IPS-18c (cell line): ENCODE results near the gene SLC35B2.

Source experiments
- H3K4me3 ChIP-seq: 2 replicates; pipeline ENCODE4 v1.7.0; 2013; ENCODE audit warnings: low read depth, mild to moderate bottlenecking, low read length, moderate library complexity; ENCODE audit not compliant: insufficient read depth
- H3K9me3 ChIP-seq: one replicate; pipeline ENCODE4 v1.6.1; 2013; ENCODE audit warnings: mild to moderate bottlenecking, low read length, moderate library complexity; ENCODE audit not compliant: control insufficient read depth, insufficient read depth

SLC35B2 gene

DNA sequence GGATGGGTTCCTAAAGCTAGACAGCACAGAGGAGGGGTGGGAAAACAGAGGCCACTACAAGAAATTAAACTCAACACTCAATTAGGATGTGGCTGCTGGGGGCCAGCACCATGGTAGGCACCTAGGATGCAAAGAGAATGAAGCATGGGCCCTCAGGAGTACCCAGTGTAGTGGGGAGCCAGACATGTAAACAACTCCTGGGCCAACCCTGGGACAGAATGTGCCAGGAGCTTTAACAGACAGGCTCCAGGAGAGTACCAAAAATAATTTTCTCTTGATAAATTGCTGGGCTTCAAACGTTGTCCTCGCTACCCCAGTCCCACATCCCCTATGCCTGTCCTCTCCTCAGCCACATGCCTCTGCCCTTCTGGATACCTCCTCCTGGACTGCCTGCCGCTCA lies 14.6 kb upstream of the SLC35B2 start:
- H3K9me3 ChIP-seq, result no peaks in the 10 kb centered on the region
- H3K4me3 ChIP-seq, result no peak overlapping the region

DNA sequence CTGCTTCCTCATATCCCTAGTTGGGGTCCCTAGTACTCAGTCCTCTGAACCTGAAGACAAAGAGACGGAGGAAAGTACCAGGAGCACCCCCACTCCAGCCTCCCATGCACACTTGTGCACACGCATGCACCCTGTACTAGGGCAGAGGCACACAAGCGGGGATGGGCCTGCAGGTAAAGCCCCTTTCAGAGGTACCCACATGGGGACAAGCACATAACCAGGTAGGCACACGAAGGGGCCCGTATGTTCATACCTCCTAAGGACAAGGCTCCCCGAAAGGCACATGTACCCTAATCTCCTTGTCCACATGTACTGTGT lies 14.0 kb upstream of the SLC35B2 start:
- no peak overlapping the region for H3K4me3 ChIP-seq
- H3K9me3 ChIP-seq, result no peaks in the 10 kb centered on the region

DNA sequence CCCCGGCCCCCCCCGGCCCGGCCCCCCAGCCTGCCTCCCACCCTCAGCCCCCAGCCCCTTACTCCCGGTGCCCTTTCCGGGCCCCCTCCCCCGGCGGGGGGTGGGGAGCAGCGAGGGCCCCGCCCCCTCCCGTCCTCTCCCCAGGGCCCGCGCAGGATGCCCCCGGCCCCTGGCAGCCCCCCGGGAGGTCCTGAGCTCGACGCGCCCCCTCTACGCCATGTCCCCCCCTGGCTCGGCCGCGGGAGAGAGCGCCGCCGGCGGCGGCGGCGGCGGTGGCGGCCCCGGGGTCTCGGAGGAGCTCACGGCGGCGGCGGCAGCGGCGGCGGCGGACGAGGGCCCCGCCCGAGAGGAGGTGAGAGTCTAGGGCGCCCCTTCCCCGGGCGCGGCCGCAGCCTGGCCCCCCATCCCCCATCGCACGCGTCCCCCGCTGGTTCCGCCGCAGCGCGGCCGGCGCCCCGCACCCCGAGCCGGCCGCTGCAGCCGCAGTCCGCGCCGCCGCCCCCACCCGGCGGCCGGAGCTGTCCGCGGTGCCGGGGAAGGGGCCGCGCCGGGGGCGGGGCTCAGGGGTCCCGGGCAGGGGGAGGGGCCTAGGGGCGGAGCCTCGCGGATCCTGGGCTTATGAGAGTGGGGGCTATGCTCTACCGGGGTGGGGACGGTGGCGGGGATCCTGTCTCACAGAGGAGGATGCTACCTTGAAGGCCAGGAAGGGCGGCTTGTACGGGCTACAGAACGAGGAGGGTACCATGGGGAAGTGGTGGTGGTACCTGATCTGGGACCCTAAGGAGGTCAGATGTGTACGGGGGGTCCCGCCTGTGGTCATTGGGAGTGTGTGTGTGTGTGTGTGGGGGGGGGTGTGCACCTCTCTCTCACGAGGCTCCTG lies 13.4 kb upstream of the SLC35B2 start:
- Histone ChIP-seq H3K9me3 (no peaks in the 10 kb centered on the region), H3K4me3 (peak overlapping the region; percentile 34; the same call in 1 of the 2 replicates)

DNA sequence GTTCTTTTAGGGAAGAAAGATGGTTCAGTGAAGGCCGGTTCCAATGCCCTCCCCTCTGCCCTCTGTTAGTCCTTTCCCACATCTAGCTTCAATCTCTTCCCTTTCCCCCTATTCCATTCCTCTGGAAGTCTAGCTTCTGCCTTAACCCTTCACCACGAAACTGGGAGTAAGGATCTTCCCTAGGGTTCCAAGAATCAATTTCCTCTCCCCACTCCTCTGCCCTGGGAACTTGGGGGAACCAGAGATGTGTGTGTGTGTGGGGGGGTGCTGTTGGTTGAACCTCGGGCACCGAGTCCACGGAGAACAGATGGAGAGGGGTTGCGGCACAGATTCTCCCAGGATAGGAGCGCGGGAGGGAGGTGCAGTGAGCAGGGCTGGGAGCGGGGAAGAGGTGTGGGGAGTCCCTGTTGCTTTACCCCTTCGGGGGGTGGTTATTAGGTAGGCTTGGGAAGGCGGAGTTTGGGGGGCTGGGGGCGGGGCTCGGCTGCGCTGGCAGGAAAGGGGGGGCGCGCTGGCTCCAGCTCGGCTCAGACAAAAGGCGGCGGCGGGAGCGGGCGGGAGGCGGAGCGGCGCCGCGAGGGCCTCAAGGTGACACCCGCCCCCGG lies 12.7 kb upstream of the SLC35B2 start, which contains the start of gene TMEM151B:
TSS of gene TMEM151B (plus strand) at position 530 of the 605 bp plus-strand sequence. CDS start 293 bp downstream, outside the sequence.
- Histone ChIP-seq H3K4me3 (peak within 1 kb of the TSS; percentile 38), H3K9me3 (no peaks in the 10 kb centered on the region)

DNA sequence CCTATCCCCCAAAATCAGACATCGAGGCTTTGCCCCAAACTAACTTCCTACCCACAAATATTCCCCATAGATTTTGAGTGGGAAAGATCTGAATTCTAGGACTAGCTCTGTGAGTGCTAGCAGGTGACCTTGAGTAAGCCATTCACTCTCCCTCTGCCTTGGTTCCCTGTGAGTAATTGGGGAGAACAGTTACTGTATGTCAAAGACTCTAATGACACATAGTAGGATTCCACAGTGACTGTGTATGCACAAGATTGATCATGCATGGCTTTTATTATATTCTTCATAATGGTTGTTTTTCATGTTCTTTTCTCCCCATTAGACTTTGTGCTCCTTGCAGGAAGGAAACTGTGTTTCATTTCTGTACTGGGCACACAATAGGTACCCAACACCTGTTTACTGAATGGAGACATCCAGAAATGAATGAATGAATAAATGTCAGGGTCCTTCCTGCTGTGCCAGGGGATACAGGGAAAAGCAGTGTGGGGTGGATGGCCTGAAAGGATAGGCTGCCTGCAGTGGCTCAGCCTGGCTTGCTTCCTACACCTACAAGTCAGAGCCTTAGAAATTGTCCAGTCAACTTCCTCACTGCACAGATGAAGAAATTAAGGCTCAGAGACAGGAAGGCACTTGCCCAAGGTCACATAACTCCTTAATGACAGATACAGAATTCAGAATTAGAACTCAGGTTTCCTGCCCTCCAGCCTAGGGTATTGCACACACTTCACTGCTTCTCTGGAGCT lies 12.0 kb upstream of the SLC35B2 start:
- Histone ChIP-seq H3K9me3 (no peaks in the 10 kb centered on the region), H3K4me3 (no peak overlapping the region)

DNA sequence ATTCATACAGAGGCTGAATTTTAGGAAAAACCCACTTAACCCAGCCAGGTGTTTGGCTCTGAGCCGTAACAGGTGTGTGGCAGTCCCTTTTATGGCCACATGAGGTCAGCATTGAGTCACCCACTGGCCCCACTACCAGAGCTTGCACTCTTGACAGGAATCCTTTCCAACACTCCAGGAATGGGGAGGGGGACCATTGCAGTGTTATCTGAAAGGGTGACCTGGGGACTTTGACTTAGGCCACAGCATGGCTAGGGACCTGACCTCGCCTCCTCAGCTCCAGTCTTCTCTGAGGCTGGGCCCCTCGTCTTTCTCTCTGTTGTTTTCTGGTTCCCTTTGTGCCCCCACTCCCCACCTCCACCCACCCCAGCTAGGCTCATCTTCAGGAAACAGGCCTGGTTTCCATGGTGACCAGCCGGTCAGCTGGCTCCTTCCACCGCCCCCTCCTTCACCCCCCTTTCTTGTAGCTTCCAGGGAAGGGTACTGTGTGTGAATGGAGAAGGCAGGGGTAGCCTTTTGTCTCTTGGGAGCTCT lies 10.8 kb upstream of the SLC35B2 start:
- Histone ChIP-seq H3K9me3 (no peaks in the 10 kb centered on the region), H3K4me3 (no peak overlapping the region)

DNA sequence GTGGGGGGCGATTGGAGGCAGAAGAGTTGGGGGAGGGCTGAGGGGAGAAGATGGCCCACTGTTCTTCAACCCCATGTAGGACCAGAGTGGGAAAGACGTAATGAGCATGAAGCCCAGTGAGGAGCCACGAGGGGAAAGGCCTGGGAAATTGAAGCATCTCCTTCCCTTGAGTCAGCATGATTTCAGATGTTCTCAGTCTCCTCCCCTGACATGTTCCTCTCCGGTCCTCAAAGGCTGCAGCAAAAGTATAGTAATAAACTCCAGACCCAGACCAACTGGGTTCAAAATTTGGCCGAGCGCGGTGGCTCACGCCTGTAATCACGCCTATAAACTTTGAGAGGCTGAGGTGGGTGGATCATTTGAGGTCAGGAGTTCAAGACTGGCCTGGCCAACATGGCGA lies 9.9 kb upstream of the SLC35B2 start:
- Histone ChIP-seq H3K4me3 (no peak overlapping the region), H3K9me3 (no peaks in the 10 kb centered on the region)

DNA sequence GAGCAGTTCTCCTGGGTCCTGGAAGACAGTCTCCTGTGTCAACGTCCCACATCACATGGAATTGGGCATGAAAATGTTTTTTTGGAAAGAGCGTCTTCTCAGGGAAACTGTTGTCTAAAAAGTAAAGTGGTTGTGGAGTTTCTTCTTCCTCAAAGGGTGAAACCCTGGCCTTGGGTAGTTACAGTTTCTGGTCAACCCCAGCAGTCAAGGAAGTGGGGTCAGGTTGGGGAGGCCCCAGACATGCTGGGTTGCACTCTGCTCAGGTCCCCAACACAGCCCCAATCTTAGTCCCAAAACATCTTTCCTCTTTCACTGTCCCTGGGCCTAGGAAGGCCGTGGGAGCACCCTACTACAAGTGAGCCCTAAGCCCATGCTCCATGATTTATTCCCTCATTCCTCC lies 9.0 kb upstream of the SLC35B2 start:
- H3K4me3 ChIP-seq, result no peak overlapping the region
- no peaks in the 10 kb centered on the region for H3K9me3 ChIP-seq

DNA sequence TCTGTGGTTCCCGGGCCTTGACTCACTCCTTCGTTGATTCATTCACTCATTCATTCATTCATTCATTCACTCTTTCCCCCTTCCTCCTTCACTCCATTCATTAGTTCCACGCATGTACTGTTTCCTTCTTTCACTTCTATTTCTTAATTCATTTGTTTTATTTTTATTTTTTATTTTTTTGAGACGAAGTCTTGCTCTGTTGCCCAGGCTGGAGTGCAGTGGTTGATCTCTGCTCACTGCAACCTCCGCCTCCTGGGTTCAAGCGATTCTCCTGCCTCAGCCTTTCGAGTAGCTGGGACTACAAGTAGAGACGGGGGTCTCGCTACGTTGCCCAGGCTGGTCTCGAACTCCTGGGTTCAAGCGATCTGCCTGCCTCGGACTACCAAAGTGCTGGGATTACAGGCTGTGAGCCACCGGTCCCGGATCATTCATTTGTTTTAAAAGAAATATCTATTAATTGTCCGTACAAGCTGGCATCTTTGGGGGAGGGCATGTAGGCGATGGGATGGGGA lies 8.4 kb upstream of the SLC35B2 start:
- Histone ChIP-seq H3K4me3 (no peak overlapping the region), H3K9me3 (no peaks in the 10 kb centered on the region)

DNA sequence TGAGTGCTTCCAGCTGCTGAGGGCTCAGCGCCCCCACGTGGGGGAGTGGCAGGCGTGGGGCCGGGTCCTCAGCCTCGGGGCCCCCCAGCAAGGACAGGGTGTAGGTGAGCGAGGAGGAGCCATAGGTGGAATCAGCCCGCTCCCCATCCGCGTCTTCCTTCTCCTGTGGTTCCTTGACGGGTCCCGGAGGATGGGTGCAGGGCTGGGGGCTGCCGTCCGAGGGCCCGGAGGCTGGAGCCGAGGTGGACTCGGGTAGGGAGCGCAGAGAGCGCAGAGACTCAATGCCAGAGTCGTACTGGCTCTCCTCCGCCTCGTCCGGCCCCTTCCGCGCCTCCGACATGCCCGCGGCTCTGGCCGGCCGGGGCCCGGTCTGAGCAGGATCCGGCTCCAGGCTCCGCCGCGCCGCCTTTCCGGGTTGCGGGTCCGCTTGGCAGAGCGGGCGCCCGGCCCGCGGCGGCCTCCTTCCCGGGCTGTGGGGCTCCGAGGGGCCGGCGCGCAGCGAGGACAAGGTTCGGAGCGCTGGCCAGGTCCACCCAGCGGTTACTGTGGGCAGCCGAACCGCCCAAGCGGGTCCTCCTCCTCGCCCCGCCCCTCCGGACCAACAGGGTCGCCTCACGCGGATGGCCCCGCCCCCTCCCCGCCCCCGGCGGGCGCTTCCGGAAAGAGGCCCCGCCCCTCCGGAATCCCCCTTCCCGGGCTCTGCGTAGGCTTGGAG lies 7.8 kb upstream of the SLC35B2 start, which contains the start of gene NFKBIE:
TSS of gene NFKBIE (minus strand) at position 545 of the 715 bp plus-strand sequence. CDS start at position 340, 205 bp downstream.
- no peaks in the 10 kb centered on the region for H3K9me3 ChIP-seq
- peak within 1 kb of the TSS; percentile 90 for H3K4me3 ChIP-seq

DNA sequence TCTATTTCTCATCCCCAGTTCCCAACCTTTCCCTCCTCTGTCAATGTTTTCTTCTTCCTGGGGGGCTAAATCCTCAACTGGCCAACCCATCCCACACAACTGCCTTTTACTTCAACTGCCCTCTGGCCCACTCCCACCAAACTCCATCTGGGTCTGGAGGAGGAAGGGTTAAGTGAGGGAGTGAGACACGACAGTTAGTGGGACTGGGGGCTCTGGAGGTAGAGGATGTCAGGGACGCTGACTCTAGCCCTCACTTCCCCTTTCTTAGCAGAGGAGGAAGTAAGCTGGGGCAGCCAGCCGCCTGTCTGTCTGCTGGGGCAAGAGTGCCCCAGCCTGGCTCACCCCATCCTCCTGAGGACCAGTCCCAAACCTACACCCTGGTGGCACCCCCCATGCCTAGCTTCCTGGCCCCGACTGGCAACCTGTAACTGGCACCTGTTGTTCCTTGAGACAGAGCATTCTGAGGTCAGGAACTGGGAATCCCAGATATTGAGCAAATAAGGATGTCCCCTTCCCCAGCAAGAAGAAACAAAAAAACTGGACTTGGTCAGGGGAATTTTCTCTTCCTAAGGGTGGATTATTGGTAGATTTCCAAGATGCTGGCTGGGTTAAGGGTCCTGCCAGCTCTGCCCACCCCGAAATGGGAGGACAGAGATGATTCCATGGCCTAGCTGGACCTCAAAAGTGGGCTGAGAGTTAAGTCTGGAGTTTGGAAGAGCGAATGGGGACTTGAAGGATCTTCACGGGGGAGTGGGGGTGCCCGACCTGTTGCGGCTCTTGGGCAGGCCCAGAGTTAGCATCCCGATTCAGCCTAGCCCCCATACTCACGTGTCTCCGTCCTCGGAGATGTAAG lies 7.1 kb upstream of the SLC35B2 start:
- Histone ChIP-seq H3K9me3 (no peaks in the 10 kb centered on the region), H3K4me3 (peak overlapping the region; percentile 90)

DNA sequence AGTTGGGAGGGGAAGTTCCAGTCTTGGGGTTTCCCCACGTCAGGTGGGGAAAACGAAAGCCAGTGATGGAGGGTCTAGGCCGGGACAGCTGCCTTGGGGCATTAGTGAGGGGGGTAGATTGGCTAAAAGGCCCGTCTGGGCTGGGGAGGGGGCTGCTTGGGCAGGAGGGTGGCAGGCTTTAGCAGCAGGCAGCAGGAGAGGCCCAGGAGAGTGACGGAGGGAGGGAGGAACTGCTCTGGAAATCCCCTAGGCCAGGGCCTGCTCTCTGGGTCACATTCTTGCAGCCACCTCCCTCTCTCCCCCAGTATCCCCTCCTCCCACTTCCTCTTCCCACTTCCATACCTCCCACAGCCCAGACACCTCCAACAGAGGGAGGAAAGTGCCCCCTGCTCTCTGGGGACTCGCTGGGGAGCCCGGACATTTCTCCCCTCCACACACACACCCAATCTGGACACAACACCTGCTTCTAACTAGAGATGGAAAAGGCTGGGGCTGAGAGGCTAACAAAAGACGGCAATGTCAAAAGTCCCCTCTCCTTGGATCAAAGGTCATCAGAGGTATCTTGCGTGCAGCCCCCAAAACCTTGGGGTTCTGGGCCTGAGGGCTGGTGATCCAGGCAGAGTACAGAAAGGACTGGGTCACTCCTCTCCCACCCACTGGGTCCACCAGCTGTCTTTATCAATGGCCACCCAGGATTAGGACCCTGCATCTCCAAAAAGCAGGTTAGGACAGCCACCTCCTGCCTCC lies 6.2 kb upstream of the SLC35B2 start:
- peak overlapping the region; percentile 90 for H3K4me3 ChIP-seq

DNA sequence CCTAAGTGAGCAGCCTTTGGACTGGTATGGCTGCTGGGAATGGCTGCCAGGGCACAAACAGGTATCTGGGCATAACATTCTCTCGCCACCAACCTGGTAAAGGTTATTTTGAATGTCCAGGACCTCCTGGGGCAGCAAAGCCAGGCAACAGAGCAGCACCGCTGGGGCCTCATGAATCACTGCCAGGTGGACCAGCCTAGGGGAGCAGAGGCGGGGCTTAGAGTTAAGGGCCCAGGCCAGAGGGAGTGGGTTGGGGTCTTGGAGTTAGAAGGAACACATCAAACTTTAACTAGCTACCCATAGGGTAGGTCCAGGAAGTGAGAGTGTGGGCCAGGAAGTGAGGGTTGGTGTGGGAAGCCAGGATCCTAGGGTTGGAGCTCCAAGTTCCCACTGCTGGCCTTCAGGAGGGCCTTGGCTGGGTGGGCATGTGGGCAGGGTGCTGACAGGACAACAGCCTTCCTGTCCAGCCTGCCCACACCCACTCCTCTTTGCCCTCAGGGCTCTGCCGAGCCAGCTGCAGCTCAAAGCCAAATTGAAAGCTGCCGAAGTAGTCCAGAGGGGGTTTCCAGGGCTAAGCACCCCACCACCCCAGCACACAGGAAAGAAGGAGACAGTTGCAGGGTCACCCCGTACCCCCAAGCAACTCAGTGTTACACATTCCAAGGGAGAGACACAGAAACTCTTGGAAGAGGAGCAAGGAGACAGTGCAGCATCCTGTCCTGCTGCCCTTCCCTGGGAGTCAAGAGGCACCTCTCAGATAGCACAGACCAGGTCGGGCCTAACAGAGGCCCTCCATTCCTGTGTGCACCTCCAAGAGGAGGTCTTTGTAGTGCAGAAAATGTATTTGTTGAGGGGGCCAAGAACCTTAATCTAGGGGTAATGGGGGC lies 5.4 kb upstream of the SLC35B2 start:
- Histone ChIP-seq H3K9me3 (no peaks in the 10 kb centered on the region), H3K4me3 (peak overlapping the region; percentile 34)

More for the DNA sequence above, 6.2 kb upstream of the SLC35B2 start:
- H3K9me3 ChIP-seq, result no peaks in the 10 kb centered on the region

DNA sequence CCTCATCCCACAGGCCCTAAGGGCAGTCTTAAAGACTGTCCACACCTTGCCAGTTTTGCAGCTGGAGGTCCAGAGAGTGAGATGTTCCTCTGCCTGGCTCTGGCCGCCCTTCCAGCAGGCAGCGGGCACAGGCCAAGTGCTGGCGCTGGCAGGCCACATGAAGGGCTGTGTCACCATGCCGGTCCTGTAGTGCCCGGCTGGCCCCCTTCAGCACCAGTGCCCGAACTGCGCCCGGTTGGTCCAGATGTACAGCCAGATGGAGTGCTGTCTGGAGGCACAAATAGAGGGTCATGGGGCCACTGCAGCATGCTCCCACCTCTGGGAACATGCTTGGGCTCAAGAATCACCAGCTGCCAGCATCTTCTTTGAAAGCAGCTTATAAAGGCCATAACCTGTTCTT lies 4.3 kb upstream of the SLC35B2 start:
- Histone ChIP-seq H3K4me3 (no peak overlapping the region), H3K9me3 (no peaks in the 10 kb centered on the region)
